Measurements from ENCODE around the gene FXN.

FXN gene

DNA sequence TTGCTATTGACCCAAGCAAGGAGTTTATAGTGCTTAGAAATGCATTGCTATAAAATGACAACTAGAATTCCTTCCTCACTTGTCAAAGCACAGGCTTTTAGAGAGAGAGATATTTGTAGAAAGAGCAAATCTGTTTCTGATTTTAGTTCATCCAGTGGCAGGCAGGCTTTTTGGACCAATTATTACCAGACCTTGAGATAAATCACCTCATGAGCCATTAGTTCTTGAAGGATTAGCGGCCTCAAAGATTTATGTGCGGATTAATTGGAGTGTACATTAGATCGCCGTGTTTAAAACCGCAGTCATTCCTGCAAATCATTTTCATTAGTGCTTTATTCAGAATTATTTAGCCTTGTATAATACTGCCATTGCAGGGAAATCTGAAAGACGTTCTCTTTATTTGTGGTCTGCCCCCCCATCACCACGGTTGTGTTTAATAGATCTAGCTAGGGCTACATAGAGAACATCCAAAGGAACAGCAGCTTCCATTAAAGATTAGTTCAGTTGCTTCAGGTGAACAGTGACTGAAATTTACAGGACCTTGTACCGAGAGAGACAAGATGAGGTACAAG, 109.7 kb downstream of the FXN start:
- no peak for DNase-seq

GRCh38 chr9:69147041-69147834, 111.7 kb downstream of the FXN start:
- DNase-seq = no peak

DNA sequence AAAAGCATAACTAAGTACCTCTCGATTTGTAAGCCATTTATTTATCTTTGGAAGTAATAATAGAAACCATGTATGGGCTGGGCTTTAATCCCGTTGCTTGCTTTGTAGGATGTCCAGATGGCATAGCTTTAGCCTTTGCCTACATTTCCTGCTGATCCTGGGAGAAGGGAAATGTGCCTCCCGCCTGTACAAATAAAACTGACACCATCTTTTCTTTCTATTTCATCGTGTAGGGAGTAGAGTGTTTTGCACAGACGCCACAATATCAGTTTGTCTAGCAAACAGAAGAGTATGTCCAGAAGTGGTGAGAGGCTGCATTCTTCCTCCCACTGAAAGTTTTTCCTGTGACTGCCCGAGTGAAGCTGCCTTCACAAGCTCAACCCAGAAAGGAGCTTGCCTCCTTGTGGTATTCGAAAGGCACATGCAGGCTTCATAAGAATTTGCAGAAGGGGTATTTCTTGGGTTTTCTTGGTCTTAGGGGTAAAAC, 113.8 kb downstream of the FXN start:
- DNase-seq = no peak

Data from stimulated activated CD4-positive, alpha-beta T cell treated with anti-CD3 and anti-CD28 coated beads, Interleukin-12 subunit alpha, Interleukin-12 subunit beta, amount 100 ng/mL, for 4 hours (primary cell).